Calu3 (cell line): Measurements from ENCODE around the gene IBTK. TPM values are rescaled to one million over a fixed set of nuclear protein-coding genes. Genes with fewer than 3 reads are reported as not detected.
A peak's percentile ranks its signal among the peaks of the same experiment; 100 is the strongest.

ENCODE experiments used
- BruUV-seq: library from RNA; stranded (reverse); fragments of 400-500 nt; replicated peaks from 2 replicates; lab custom pipeline; 2021; lab: Mats Ljungman, UMichigan
- CTCF ChIA-PET: fragments of 300-600 bp; sonication (Branson Sonifier 250); formaldehyde crosslinking; loops from one replicate; lab custom pipeline; 2022; ENCODE audit warnings: antibody characterized with exemption; lab: Charles Lee
- DNase-seq: peaks from one replicate; pipeline ENCODE4 v3.0.0; 2022
- H3K27ac Mint-ChIP-seq: one replicate; pipeline ENCODE4 v1.8.0; 2022; ENCODE audit warnings: mixed read lengths; ENCODE audit not compliant: unreplicated experiment
- H3K27me3 Mint-ChIP-seq: one replicate; pipeline ENCODE4 v1.8.0; 2022; ENCODE audit warnings: mixed read lengths; ENCODE audit not compliant: unreplicated experiment
- H3K36me3 Mint-ChIP-seq: one replicate; pipeline ENCODE4 v1.8.0; 2022; ENCODE audit warnings: mild to moderate bottlenecking, moderate library complexity, mixed read lengths; ENCODE audit not compliant: insufficient read depth, unreplicated experiment
- H3K4me1 Mint-ChIP-seq: one replicate; pipeline ENCODE4 v1.8.0; 2022; ENCODE audit warnings: mild to moderate bottlenecking, low read depth, mixed read lengths; ENCODE audit not compliant: unreplicated experiment
- H3K4me3 Mint-ChIP-seq: one replicate; pipeline ENCODE4 v1.8.0; 2022; ENCODE audit warnings: mild to moderate bottlenecking, low read depth, moderate library complexity, mixed read lengths; ENCODE audit not compliant: unreplicated experiment
- H3K9me3 Mint-ChIP-seq: one replicate; pipeline ENCODE4 v1.8.0; 2022; ENCODE audit warnings: low read depth, mixed read lengths; ENCODE audit not compliant: unreplicated experiment
- intact Hi-C: fragments of 100-400 bp; cut with micrococcal nuclease; formaldehyde crosslinking; loops from one replicate; pipeline ENCODE4 v1.10.0; 2022; ENCODE audit not compliant: unreplicated experiment
- total RNA-seq: library from RNA; stranded (reverse); gene quantifications from 2 replicates; pipeline ENCODE4 v1.2.3, GENCODE V29; 2022
- TF ChIP-seq, protein P1 (sequence below): fragments of 200-600 bp; IDR thresholded peaks from one replicate; pipeline ENCODE4 v1.8.0; 2022; ENCODE audit warnings: antibody characterized with exemption; ENCODE audit not compliant: unreplicated experiment

The IBTK gene
- total RNA-seq, 1 experiment from 2014 or later, result 48.3 TPM

DNA sequence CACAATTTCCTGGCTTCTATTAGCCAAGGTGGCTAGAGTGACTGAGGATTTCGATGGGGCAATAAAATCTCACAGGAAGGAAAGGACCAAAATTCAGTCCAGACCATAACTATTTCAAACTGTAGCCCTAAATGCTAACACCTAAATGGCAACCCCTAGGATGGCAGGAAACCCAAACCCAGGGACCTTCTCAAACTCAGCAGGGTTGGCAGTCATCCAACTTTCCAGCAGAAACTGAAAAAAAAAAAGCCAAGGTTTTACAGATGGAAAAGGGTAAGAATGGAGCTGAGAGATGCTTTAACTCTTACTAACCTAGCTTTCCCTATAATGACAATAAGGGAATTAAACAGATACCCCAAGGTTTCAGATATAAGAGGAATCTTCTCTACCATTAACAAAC, 10.5 kb downstream of the IBTK start:
- intact Hi-C loops, result no loop called here
- CTCF ChIA-PET, result interaction anchor here (0.6 to 1.5 kb wide), 2 partner anchors 11 to 502 kb away, joined by 3 read pairs; no protein-coding TSS in a partner anchor
- H3K4me3 Mint-ChIP-seq, result no peak overlapping the region
- DNase-seq, result no peak
- BruUV-seq, result no TSS peak
- H3K27me3 Mint-ChIP-seq, result no peaks in the 10 kb centered on the region
- peaks cover 36% of the 10 kb centered on the region for H3K36me3 Mint-ChIP-seq
- peak overlapping the region; percentile 25 for H3K27ac Mint-ChIP-seq
- no peaks in the 10 kb centered on the region for H3K9me3 Mint-ChIP-seq
- peaks cover 8% of the 10 kb centered on the region for H3K4me1 Mint-ChIP-seq
- TF ChIP-seq, protein P1, sequence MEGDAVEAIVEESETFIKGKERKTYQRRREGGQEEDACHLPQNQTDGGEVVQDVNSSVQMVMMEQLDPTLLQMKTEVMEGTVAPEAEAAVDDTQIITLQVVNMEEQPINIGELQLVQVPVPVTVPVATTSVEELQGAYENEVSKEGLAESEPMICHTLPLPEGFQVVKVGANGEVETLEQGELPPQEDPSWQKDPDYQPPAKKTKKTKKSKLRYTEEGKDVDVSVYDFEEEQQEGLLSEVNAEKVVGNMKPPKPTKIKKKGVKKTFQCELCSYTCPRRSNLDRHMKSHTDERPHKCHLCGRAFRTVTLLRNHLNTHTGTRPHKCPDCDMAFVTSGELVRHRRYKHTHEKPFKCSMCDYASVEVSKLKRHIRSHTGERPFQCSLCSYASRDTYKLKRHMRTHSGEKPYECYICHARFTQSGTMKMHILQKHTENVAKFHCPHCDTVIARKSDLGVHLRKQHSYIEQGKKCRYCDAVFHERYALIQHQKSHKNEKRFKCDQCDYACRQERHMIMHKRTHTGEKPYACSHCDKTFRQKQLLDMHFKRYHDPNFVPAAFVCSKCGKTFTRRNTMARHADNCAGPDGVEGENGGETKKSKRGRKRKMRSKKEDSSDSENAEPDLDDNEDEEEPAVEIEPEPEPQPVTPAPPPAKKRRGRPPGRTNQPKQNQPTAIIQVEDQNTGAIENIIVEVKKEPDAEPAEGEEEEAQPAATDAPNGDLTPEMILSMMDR, result no peak

DNA sequence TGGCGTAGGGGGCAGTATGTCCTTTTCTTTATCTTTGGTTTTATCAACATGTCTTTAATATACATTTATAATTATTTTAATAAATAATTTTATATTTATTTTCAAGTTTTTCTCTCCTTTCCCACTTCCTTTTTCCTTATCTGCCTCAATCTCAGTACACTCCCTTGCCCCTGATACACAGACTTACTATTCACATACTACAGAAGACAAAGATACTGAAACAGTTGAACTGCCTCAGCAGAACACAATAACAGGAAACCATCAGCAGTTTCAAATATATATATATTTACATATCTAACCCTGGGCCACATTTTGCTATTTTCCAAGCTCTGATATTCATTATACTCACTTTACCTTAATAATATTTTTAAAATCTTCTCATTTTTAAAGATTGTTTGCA, 19.8 kb downstream of the IBTK start:
- Mint-ChIP-seq H3K4me1 (no peaks in the 10 kb centered on the region), H3K4me3 (no peak overlapping the region), H3K27ac (peak overlapping the region; percentile 64), H3K27me3 (no peaks in the 10 kb centered on the region), H3K36me3 (peaks cover 46% of the 10 kb centered on the region), H3K9me3 (no peaks in the 10 kb centered on the region)
- CTCF ChIA-PET, result interaction anchor here (0.5 kb wide), 1 partner anchor 135 kb away, joined by 3 read pairs; no protein-coding TSS in a partner anchor
- TF ChIP-seq, protein P1, result no peak
- BruUV-seq, result no TSS peak
- intact Hi-C loops, result no loop called here
- DNase-seq, result no peak

DNA sequence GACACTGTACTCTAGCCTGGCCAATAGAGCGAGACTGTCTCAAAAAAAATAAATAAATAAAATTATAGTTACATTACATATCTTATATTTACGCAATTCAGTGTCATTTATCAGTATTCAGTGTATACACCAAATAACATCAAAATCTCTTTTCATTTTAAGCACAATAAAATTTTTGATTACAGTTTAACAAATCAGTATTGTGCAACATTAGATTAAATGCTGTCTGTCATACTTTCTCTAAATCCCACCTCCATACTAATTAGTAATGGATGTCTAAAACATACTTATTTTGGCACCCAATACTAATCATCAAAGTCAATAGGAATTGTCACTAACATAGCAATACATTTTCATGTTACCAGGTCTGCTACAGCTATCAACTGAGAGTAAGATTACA, 27.4 kb downstream of the IBTK start:
- DNase-seq, result no peak
- intact Hi-C loops, result no loop called here
- Mint-ChIP-seq H3K27ac (no peak overlapping the region), H3K4me3 (no peak overlapping the region), H3K36me3 (peaks cover 35% of the 10 kb centered on the region), H3K4me1 (no peaks in the 10 kb centered on the region), H3K9me3 (no peaks in the 10 kb centered on the region), H3K27me3 (no peaks in the 10 kb centered on the region)
- no TSS peak for BruUV-seq
- CTCF ChIA-PET, result no interaction called here
- TF ChIP-seq, protein P1, result no peak

DNA sequence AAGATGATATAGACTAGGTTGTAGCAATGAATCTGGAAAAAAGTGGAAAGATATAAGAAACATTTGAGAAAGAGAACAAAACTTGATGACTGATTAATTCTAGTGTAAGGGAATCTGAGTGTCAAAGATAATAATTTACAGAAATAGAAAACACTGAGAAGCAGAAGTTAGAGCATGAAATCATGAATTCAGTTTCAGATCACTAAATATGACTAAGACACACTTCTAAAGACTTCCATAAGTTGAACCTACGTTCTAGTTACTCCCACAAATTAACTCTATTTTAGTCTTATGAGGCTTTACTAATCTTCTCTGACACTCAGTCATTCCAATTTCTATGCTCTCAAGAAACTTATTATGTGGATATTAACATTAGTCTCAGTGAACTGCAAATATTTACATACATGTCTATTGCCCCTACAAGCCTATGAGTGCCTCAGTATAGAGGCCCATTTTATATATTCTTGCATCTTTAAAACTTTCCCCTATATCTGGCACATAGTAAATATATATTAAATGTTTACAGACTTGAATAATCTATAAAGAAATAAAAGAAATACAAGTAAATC, 30.4 kb downstream of the IBTK start:
- peaks cover 50% of the 10 kb centered on the region for H3K36me3 Mint-ChIP-seq
- H3K4me3 Mint-ChIP-seq, result no peak overlapping the region
- TF ChIP-seq, protein P1, result no peak
- H3K27ac Mint-ChIP-seq, result no peak overlapping the region
- CTCF ChIA-PET, result no interaction called here
- no peak for DNase-seq
- intact Hi-C loops, result no loop called here
- H3K9me3 Mint-ChIP-seq, result no peaks in the 10 kb centered on the region
- no peaks in the 10 kb centered on the region for H3K27me3 Mint-ChIP-seq
- no peaks in the 10 kb centered on the region for H3K4me1 Mint-ChIP-seq
- BruUV-seq, result no TSS peak
